SIG-M5 treated with dmso at 0.1 percent for 504 hours (cell line): ENCODE results near the gene MADCAM1.

Experiments used
- DNase-seq: peaks from one replicate; lab custom pipeline; 2025; ENCODE audit not compliant: unreplicated experiment; lab: John Stamatoyannopoulos, UW

Gene MADCAM1

DNA sequence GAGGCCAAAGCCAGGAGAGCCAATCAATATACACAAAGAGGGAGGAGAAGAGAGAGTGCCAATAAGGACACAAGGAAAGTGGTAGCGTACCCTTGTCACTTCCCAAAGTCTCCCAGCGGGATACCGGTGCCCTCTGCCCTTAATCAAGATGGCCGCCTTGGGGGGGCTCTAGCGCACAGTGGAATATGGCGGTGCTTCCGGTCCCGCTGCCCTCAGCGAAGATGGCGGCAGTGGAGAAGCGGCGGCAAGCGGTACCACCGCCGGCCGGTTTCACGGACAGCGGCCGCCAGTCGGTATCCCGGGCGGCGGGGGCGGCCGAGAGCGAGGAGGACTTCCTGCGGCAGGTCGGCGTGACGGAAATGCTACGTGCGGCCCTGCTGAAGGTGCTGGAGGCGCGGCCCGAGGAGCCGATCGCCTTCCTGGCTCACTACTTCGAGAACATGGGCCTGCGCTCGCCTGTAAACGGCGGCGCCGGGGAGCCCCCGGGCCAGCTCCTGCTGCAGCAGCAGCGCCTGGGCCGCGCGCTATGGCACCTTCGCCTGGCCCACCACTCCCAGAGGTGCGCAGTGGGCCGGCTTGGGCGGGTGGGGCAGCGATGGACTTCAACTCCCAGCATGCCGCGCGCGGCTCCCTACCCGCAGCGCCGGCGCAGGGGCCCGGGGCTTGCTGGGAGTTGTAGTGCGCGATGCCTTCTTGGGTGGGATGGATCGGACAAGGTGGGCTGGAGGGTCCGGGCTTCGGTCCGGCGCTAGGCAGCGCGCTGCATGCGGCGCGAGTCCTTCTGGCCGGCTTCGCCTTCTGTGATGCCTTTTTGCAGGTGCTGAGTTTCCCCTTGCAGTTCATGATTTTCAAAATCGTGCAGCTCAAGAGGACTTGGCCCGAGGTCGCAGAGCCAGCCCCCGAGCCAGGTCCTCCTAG is 11.3 kb downstream of the MADCAM1 start, which contains the start of gene TPGS1:
Gene TPGS1 (plus strand): TSS at position 212 of the 918 bp plus-strand sequence. CDS start 10 bp downstream, at position 222.
- peak; percentile 56 for DNase-seq

DNA sequence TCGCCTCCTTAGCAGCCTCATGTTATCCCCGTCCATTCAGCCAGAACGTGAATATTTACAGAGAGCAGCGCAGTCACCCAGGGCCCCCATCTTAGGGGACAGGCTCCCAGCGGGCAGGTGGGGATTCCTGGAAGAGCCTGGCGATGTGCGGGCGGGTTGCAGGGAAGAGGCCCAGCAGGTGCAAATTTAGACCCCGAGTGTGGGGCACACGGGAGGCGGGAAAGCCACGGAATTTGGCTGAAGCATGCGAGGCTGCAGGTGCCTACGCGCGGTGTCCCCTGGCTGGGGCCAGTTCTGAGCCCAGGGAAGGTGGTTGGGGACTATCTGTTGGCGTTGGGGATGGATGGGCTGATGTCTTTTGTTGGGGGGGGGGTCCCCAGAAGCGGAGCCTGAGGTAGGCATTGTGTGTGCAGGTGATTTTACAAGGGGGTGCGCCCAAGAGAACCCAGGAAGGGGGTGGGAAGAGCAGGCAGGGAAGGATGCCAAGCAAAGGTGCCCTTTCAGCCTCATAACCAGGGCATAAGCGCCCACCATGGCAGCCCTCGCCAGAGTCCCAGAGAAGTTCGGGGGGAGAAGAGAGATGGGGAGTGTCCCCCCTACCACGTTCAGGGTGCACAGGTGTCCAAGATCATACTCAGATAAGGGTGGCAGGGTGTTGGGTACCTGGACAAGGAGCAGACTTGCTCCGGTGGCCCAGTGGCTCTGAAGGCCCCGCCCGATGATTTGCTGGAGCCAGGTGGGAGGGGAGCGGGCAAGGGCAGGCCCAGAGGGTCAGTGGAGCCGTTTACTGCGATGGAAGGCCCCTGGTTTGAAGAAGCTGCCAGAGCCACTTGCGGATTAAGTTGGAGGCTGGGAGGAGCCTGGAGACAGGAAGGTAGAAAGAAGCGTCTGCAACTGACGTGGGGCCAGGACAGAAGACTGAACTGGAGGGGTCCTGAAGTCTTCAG is 12.2 kb downstream of the MADCAM1 start:
- no peak for DNase-seq

DNA sequence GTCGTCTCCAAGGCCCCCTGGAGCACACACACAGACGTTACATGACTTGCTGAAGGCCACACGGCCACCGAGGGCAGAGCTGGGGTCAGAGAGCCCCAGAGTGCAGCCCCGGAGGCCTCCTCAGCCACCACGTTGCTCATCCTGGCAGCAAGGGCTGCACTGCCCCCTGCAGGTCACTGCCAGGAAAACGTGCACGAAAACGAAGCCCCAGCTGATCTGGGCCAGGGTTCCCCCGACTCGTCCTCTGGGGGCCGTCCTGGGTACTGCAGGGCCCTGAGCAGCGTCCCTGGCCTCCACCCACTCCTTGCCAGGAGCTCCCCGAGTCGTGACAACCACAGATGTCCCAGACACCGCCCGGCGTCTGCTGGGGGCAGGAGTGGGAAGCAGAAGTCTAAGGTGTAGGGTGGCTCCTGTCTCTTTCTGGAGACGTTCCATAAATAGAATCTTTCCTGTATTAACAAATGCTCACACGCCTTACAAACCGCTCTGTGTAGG is 14.4 kb downstream of the MADCAM1 start:
- peak; percentile 89 for DNase-seq

DNA sequence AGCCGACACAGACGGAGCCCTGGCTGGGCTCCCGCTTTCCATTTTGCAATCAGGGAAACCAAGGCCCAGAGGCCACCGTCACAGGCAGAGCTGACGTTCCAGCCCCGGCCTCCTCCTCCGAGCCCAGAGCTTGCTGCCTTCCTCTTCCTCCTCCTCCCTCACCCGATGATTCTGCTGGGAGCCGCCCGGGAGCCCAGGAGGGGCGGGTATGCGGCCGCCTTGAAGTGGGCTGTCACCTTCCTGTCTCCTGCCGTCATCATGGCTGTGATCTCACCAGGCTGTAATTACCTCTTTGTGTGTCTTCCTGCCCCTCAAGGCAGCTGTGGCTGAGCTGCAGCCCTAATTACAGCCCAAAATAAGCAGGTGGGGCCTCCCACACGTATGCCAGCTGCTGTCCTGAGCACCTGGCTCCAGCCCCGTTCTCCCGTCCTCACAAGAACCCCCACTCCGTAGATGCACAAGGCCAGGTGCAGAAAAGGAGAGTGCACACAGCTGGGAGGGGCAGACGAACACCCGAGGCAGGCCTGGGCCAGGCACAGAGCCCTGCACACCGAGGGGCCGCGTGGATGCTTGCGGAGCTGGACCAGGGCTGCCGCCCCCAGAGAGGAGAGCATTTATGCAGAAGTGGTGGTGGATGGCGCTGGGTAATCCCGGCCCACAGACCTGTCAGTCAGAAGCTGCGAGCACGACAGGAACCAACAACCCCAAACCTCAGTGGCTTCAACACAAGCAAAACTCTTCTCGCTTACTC is 15.0 kb downstream of the MADCAM1 start:
- DNase-seq = peak; percentile 82

DNA sequence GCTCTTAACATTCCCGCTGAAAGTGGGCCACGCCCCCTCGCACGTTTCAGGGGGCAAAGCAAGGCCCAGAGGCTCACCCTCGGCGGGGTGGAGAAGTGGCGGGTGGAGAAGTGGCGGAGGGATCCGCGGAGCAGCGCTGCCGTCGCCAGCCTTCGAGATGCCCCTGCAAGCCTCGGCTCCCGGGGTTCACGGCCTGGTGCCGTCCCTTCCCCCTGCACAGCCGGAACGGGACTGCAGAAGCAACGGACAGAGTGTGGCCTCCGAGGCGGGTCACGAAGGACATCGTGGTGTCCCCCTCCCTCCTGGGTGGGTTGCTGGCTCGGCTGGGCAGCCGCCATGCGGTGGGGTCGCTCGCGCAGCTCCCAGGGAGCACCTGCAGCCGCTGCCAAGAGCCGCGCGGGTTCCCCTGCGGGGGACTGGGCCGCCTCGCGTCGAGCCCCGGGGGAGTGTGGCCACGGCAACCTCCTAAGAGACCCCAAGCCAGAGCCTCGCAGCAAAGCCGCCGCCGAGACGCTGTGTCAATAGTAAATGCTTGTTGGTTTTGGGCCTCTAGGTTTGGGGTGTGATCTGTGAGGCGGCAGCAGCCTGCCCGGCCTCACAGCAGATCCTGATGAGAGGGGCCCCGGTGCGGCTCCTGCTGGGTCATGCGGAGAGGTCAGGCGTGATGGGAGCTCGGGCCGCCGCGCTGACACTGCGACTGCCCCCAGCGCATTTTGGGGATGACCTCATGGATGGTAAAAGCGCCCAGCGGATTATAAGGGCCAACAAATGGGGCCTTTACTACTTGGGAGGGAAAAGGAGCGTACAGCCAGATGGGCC is 16.5 kb downstream of the MADCAM1 start:
- no peak for DNase-seq

DNA sequence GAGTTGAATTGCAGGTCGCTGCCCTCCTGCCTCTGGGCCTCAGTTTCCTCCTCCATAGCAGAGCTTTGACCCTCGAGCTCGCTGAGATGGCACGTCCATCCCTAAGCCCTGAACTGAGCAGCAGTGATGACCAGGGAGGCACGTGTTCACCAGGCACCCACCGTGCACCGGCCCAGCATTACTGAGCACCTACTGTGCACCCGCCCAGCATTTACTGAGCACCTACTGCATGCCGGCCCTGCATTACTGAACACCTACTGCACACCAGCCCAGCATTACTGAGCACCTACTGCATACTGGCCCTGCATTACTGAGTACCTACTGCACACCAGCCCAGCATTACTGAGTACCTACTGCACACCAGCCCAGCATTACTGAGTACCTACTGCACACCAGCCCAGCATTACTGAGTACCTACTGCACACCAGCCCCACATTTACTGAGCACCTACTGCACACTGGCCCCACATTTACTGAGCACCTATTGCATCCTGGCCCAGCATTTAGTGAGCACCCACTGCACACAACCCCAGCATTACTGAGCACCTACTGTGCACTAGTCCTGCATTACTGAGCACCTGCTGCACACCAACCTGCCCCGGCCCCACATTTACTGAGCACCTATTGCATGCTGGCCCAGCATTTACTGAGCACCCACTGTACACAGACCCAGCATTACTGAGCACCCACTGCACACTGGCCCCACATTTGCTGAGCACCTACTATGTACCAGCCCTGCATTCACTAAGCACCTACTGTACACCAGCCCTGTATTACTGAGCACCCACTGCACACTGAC is 17.3 kb downstream of the MADCAM1 start:
- no peak for DNase-seq

DNA sequence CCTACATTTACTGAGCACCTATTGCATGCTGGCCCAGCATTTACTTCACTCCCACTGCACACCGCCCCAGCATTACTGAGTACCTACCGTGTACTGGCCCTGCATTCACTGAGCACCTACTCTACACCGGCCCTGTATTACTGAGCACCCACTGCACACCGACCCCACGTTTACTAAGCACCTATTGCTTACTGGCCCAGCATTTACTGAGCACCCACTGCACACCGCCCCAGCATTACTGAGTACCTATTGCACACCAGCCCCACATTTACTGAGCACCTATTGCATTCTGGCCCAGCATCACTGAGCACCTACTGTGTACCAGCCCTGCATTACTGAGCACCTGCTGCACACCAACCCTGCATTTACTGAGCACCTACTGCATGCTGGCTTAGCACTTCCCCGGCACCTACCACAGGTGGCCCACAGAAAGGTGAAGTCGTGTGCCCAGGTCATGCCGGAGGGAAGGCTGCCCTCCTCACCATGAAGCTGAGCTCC is 17.9 kb downstream of the MADCAM1 start:
- no peak for DNase-seq

DNA sequence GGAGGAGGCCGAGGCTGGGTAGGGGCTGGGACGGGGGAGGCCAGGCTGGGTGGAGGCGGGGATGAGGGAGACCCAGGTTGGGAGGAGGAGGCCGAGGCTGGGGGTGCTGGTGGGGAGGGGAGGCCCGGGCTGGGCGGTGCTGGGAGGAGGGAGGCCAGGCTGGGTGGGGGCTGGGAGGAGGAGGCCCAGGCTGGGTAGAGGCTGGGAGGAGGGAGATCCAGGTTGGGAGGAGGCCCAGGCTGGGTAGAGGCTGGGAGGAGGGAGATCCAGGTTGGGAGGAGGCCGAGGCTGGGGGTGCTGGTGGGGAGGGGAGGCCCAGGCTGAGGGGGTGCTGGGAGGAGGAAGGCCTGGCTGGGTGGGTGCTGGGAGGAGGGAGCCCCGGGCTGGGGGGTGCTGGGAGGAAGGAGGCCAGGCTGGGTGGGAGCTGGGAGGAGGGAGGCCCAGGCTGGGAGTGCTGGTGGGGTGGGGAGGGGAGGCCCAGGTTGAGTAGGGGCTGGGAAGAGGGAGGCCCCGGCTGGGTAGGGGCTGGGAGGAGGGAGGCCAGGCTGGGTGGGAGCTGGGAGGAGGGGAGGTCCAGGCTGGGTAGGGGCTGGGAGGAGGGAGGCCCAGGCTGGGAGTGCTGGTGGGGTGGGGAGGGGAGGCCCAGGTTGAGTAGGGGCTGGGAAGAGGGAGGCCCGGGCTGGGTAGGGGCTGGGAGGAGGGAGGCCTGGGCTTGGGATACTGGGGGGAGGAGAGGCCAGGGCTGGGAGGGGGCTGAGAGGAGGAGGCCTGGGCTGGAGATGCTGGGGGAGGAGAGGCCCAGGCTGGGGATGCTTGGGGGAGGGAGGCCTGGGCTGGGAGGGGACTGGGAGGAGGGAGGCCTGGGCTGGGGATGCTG is 21.7 kb downstream of the MADCAM1 start:
- DNase-seq = no peak

DNA sequence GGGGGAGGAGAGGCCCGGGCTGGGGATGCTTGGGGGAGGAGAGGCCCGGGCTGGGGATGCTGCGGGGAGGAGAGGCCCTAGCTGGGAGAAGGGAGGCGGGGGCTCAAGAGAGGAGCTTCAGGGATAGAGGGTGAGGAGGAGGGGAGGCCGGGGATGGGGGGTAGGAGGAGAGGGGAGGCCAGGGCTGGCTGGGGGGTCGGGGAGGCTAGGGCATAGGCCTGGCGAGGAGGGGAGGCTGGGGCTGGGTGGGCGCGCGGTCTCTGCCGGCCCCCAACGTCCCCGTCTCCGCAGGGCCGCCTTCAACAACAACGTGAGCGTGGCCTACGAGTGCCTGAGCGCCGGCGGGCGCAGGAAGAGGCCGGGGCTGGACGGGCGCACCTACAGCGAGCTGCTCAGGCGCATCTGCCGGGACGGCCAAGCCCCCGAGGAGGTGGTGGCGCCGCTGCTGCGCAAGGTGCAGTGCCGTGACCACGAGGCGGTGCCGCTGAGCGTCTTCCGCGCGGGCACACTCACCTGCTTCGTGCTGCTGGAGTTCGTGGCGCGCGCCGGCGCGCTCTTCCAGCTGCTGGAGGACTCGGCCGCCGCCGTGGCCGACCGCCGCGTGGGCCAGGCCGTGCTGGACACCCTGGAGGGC is 22.4 kb downstream of the MADCAM1 start:
- no peak for DNase-seq

DNA sequence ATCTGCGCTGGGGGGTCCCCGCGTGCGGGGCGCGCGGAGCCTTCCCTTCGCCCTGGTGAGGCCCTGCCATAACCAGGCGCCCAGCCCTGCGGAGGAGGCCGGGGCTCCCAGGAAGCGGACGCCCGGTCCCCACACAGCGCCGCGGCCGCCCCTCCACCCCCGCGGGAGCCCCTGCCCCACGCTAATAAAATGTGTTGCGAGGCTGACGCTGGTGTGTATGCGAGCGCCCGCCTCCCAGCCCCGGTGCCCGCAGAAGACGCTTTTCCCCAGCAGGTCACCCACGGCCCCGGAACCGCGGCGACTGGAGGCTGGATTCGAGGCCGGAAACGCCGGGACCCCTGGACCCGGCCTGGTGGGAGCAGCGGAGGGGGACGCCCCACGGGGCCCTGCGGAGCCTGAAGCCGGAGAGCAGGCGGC is 23.2 kb downstream of the MADCAM1 start:
- DNase-seq = no peak

DNA sequence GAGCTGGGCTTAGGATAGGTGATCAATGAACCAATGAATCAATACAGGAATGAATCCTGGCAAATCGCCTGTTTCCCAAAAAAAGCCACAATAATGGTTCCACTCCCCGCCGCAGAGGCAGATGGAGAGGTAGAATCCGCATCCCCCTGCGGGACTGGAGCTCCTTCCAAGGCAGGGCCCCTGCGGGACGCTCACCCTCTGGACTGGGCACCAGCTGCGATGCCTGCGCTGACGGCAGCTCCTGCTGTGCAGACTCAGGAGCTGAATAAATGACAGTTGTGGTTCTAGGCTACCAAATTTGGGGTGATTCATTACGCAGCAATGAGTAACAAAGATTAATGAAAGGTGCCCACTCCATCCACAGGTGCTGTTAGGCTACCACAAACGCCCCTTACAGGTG is 26.4 kb downstream of the MADCAM1 start:
- DNase-seq = no peak

DNA sequence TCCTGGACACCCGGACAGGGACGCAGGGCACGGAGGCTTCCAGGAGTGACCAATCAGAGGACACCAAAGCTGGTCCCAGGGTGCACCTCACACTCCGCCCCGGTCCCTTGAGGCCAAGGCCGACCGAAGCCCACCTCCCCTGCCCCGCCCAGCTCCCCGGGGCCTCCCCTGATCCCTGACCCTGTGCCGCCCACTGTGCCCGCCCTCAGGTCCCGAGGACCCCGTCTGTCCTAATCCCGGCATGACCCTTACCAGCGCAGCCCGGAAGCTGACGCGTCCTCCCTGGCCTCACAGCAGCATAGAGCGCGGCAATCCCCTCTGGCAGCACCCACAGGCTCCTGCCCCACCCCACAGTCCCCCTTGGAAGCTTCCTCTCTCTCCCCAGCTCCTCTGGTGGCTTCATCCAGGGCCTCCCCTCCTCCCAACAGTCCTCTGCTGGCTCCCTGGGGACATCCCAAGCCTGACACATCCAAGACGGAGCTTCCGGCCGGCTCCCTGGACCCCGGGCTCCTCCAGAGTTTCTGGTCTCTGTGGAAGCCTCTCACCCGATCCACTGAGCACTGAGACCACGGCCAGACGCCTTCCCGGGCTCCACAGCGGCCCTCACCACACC is 27.9 kb downstream of the MADCAM1 start:
- DNase-seq = no peak

DNA sequence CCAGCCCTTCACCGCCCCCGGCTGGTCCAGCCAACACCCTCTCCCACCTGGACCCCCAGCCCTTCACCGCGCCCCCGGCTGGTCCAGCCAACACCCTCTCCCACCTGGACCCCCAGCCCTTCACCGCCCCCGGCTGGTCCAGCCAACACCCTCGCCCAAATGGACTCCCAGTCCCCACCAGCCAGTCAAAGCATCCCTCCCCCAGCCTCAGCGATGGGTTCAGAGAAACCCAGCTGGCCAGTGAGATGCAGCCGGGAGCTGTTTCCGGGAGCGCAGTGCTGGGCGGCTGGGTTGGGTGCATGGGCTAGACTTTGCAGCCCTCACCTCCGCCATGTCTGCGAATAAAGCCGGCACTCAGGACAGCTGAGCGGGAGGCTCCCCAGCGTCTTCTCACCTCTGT is 28.7 kb downstream of the MADCAM1 start:
- DNase-seq = no peak

DNA sequence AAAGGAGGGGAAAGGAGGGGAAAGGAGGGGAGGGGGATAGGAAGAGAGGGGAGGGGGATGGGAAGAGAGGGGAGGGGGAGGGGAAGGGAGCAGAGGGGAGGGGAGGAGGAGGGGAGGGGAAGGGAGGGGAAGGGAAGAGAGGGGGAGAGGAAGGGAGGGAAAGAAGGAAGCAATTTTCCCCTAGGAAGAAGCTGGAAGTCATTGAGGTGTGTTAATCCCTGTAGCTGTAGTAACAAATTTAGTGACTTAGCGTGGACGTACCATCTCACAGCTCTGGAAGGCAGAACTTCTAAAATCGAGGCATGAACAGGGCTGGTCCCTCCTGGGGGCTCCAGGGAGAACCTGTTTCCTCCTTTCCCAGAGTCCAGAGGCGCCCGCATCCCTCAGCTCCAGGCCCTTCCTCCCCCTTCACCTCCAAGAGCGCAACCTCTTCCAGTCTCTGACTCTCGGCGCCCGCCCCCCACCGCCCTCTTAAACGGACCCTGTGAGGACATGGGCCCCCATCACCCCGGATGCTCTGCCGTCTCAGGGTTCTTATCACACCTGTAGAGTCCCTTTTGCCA is 29.7 kb downstream of the MADCAM1 start:
- no peak for DNase-seq

DNA sequence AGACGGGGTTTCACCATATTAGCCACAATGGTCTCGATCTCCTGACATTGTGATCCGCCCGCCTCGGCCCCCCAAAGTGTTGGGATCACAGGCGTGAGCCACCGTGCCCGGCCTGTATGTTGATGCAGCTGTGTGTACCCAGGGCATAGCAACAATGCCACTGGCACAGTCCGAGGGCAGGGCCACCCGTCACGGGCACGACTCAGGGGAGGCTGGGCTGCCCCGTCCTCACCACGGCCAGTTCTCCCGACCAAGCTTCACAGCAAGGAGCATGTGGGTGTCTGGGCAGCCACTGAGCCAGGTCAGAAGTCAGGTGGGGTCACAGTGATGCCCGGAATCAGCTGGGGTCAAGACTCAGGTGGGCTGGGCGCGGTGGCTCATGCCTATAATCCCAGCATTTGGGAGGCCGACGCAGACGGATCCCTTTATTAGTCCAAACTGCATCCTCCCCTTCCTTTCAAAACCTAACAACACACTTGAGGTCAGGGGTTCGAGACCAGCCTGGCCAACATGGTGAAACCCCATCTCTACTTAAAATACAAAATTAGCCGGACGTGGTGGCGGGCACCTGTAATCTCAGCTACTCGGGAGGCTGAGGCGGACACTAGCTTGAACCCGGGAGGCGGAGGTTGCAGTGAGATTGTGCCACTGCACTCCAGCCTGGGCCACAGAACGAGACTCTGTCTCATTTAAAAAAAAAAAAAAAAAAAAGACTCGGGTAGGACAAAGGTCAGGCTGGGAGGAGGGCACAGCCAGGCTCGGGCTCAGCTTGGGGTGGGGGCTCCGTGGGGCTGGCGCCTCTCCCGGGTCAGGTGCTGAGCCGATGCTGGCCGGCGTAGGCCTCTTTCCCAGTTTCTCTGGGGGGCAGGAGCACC is 34.1 kb downstream of the MADCAM1 start:
- no peak for DNase-seq
